Erythroblast (primary cell): ENCODE results near the gene SLC48A1.

Experiments used
- GATA1 ChIP-seq: IDR thresholded peaks from 2 replicates; pipeline ENCODE4 v1.6.1; 2011; ENCODE audit warnings: low read depth, mild to moderate bottlenecking, control low read depth, low read length, moderate library complexity
- POLR2A ChIP-seq: IDR thresholded peaks from 2 replicates; pipeline ENCODE4 v1.6.1; 2011; ENCODE audit warnings: mild to moderate bottlenecking, low read length

DNA sequence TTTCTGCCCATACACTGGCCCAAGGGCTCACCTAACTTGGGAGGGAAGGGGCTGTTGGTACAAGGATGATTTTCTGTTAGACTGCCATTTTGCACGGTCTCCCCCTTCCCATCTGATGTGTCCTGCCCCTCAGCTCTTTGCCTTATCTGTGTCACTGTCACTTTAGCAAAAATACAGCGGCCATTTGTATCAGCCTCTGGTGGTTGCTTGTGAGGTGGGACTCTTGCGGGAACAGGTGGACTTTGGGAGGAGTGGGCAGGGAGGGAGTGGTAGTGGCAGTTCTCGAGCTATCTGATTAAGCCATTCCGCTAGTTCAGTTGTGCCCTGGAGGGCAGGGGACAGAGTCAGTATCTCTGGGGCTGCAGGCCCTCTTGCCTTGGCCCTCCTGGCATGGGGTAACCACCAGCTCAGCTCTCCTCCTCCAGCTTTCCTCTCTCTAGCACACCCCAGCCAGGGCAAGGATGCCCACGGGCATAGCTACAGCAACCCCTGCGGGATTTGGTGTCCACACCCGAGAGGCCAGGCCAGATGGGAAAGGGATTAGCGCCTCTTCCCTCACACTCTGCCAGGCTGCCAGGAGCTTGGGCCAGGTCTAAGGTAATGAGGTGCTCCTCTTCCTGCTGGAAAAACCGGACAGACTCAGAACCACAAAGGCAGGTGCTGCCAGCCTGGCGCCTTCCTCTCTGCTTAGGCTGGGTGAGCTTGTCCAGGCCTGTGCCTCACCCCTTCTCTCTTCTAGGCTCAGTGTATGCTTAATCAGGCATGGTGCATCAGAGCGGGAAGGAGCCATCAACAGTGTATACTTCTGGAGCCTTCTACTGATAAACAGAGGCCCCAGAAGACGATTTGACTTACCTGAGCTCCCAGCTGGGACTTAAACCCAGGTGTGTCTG lies 8.7 kb downstream of the SLC48A1 start:
- TF ChIP-seq POLR2A: no peak
- TF ChIP-seq GATA1: no peak
